ENCODE data around the gene SLC25A21. TPM values are rescaled to one million over a fixed set of nuclear protein-coding genes. Genes with fewer than 3 reads are reported as not detected.

The SLC25A21 gene
- total and polyA plus RNA-seq, 2 experiments from 2014 or later = 10.6 to 12.1 TPM

- H2AFZ ChIP-seq = no peak overlapping the region
- no peak overlapping the region for H3K27ac ChIP-seq (ENCODE audit: low read depth)
- H3K36me3 ChIP-seq (ENCODE audit: insufficient read depth) = no peaks in the 10 kb centered on the region
- no peaks in the 10 kb centered on the region for H3K4me1 ChIP-seq (ENCODE audit: insufficient read depth)
- H3K4me2 ChIP-seq = no peak overlapping the region
- H3K27me3 ChIP-seq (ENCODE audit: insufficient read depth) = no peaks in the 10 kb centered on the region
- no peak overlapping the region for H3K4me3 ChIP-seq
- 0 out of 2 replicates have a peak, but pooled peaks cover 5% of the 10 kb centered on the region for H3K9me2 ChIP-seq (ENCODE audit: insufficient read depth)
- no peaks in the 10 kb centered on the region for H3K79me2 ChIP-seq (replicated peaks; ENCODE audit: insufficient read depth)
- Mint-ChIP-seq H3K36me3 (ENCODE audit: low read depth) (no peaks in the 10 kb centered on the region), H3K27me3 (ENCODE audit: insufficient read depth, low read depth, poor library complexity) (peaks cover 4% of the 10 kb centered on the region), H3K27ac (no peak overlapping the region), H3K9me3 (no peaks in the 10 kb centered on the region), H3K4me3 (no peak overlapping the region), H3K4me1 (peaks cover 6% of the 10 kb centered on the region; the same call in 2 of the 3 replicates)
- ATAC-seq (no peak), DNase-seq (ENCODE audit: low spot score) (no peak)
- TF ChIP-seq ZNF331 (CRISPR knock-in tag; IDR thresholded peaks at IDR 0.05; ENCODE audit: low read depth) (no peak), NANOG (IDR thresholded peaks at IDR 0.05; ENCODE audit: borderline replicate concordance) (no peak), CREB1 (CRISPR knock-in tag; IDR thresholded peaks at IDR 0.05; ENCODE audit: low read depth) (no peak), STAT1 (IDR thresholded peaks at IDR 0.05; ENCODE audit: unreplicated experiment) (no peak), REST (IDR thresholded peaks at IDR 0.05; ENCODE audit: unreplicated experiment) (no peak), JUNB (IDR thresholded peaks at IDR 0.05; ENCODE audit: unreplicated experiment) (no peak), POLR2AphosphoS5 (IDR thresholded peaks at IDR 0.05; ENCODE audit: low read depth) (no peak)
- no peaks in the 10 kb centered on the region for H4K20me1 ChIP-seq (replicated peaks; ENCODE audit: insufficient read depth)
- H3F3A ChIP-seq (replicated peaks; ENCODE audit: low read depth) = no peaks in the 10 kb centered on the region
Measured at GRCh38 chr14:36869125-36869524, 303.3 kb downstream of the SLC25A21 start.

- ATAC-seq = no peak
- no peak overlapping the region for H2AFZ ChIP-seq
- no peaks in the 10 kb centered on the region for H3K4me1 ChIP-seq (ENCODE audit: insufficient read depth)
- Mint-ChIP-seq H3K9me3 (no peaks in the 10 kb centered on the region), H3K4me1 (peaks cover 6% of the 10 kb centered on the region; the same call in 2 of the 3 replicates), H3K27ac (0 out of 2 replicates have a peak overlapping the region, but pooled peaks have one; percentile 4), H3K36me3 (ENCODE audit: low read depth) (no peaks in the 10 kb centered on the region), H3K27me3 (ENCODE audit: insufficient read depth, low read depth, poor library complexity) (peaks cover 4% of the 10 kb centered on the region), H3K4me3 (no peak overlapping the region)
- 0 out of 2 replicates have a peak, but pooled peaks cover 5% of the 10 kb centered on the region for H3K9me2 ChIP-seq (ENCODE audit: insufficient read depth)
- H3K4me2 ChIP-seq = no peak overlapping the region
- H3K27me3 ChIP-seq (ENCODE audit: insufficient read depth) = no peaks in the 10 kb centered on the region
- H3K36me3 ChIP-seq (ENCODE audit: insufficient read depth) = no peaks in the 10 kb centered on the region
- no peaks in the 10 kb centered on the region for H3K79me2 ChIP-seq (replicated peaks; ENCODE audit: insufficient read depth)
- H3K4me3 ChIP-seq = no peak overlapping the region
- no peaks in the 10 kb centered on the region for H4K20me1 ChIP-seq (replicated peaks; ENCODE audit: insufficient read depth)
- no peak overlapping the region for H3K27ac ChIP-seq (ENCODE audit: low read depth)
- no peaks in the 10 kb centered on the region for H3F3A ChIP-seq (replicated peaks; ENCODE audit: low read depth)
- DNase-seq (ENCODE audit: low spot score) = no peak
- TF ChIP-seq ZNF114 (CRISPR knock-in tag; IDR thresholded peaks at IDR 0.05) (no peak), ZNF462 (CRISPR knock-in tag; IDR thresholded peaks at IDR 0.05) (no peak), ETS1 (IDR thresholded peaks at IDR 0.05) (no peak), POLR2AphosphoS5 (IDR thresholded peaks at IDR 0.05; ENCODE audit: low read depth) (no peak), STAT1 (IDR thresholded peaks at IDR 0.05; ENCODE audit: unreplicated experiment) (no peak), ZNF331 (CRISPR knock-in tag; IDR thresholded peaks at IDR 0.05; ENCODE audit: low read depth) (no peak), NANOG (IDR thresholded peaks at IDR 0.05; ENCODE audit: borderline replicate concordance) (no peak), EZH2phosphoT487 (IDR thresholded peaks at IDR 0.05; ENCODE audit: unreplicated experiment) (no peak), CREB1 (CRISPR knock-in tag; IDR thresholded peaks at IDR 0.05; ENCODE audit: low read depth) (no peak)
Measured at GRCh38 chr14:36866867-36867266, 305.5 kb downstream of the SLC25A21 start.

Data from GM23338 (cell line).